AG09319 (cell line): ENCODE data around the gene MCF2.

Experiments used
- DNase-seq: peaks from one replicate; pipeline ENCODE4 v3.0.0-alpha.2; 2010; ENCODE audit warnings: low read depth; ENCODE audit errors: extremely low read depth
- TF ChIP-seq, protein P1 (sequence below): IDR thresholded peaks from 2 replicates; pipeline ENCODE4 v1.5.1; 2011; ENCODE audit warnings: low read depth, mild to moderate bottlenecking, inconsistent platforms, low read length, moderate library complexity

The MCF2 gene

DNA sequence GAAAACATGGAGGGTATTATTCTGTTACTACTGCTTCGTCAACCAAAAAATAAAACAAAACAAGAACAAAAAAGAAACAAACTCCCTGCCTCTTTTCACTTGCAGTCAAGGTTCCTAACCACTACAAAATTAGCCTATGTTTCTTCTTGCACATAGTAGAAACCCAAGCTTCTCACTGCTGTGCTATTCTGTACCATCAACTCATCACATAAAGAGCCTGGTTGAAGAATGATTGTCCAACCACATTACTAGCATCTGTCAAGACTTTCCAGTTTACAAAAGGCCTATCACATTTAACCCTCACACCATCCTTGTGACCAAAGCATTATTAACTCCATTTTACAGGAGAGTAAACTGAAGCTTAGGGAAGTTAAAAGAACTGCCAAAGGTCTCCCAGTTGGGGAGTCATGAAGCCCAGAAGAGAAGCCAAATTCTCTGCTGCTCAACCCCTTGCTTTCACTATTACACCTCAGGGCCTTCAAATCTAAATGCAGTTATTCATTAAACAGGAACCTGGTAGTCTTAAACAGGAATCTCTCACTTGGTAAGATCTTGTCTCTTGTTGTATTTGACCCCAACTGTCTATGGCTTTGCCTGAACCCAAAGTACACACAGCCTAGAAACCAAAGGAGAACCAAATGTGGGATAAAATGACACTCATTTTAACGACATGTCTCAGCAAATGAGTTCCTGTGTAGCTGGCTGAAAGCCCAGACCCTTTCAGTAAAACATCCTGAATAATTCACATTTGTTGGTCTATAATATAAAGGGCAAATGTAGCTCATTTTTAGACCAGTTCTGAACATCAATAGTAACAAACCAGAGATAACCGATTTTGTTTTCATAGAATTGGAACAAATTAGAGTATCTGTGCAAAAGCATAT, 168.8 kb downstream of the MCF2 start:
- TF ChIP-seq, protein P1, sequence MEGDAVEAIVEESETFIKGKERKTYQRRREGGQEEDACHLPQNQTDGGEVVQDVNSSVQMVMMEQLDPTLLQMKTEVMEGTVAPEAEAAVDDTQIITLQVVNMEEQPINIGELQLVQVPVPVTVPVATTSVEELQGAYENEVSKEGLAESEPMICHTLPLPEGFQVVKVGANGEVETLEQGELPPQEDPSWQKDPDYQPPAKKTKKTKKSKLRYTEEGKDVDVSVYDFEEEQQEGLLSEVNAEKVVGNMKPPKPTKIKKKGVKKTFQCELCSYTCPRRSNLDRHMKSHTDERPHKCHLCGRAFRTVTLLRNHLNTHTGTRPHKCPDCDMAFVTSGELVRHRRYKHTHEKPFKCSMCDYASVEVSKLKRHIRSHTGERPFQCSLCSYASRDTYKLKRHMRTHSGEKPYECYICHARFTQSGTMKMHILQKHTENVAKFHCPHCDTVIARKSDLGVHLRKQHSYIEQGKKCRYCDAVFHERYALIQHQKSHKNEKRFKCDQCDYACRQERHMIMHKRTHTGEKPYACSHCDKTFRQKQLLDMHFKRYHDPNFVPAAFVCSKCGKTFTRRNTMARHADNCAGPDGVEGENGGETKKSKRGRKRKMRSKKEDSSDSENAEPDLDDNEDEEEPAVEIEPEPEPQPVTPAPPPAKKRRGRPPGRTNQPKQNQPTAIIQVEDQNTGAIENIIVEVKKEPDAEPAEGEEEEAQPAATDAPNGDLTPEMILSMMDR: no peak
- no peak for DNase-seq

DNA sequence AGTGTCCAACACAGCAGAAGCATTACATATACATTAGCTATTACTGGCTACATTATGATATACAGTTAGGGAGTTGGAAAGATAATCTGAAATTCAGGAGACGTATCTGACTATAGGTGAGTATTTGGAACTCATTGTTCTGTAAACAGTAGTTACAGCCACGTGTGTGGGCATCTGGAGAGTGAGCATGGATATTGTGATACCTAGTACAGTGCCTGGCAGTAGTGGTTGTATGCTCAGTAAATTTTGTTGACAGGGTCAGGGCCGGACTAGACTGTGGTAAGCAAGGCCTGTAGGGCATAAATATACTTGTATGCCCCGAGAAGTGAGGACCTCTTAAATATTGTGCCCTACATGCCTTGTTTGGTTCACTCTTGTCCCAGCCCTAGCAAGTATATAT, 174.5 kb downstream of the MCF2 start:
- no peak for DNase-seq
- TF ChIP-seq, protein P1: no peak

DNA sequence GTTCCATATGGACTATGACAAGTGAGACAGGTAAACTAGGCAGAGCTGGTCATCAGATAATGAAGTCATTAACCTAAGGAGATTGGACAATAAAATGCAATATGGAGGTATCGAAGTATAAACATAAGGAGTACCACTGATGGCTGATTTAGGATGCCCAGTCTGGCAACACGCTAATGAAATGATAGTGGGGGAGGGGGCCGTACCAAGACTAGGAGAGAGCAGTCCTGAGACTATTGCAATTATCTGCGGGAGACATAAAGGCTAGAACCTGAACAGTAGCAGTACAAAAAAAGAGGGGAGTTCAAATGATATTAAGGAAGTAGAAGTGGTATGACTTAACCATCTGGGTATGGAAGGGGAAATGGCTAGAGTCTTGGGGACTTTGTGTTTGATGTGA, 175.1 kb downstream of the MCF2 start:
- no peak for DNase-seq
- TF ChIP-seq, protein P1: no peak
